Left lung (tissue), 10 donors: Measurements from ENCODE around the gene TMEM161B. TPM values are rescaled to one million over a fixed set of nuclear protein-coding genes. Genes with fewer than 3 reads are reported as not detected.
"Not testable (repeated sequence)": the region's sequence is repeated elsewhere in the genome, so short reads cannot be mapped to it uniquely, and the experiment has no call there.

ENCODE experiments used
- ATAC-seq: fragments of 200-7000 bp; cut with Tn5 transposase; one replicate; pipeline ENCODE4 v1.9.1; 2020; ENCODE audit warnings: moderate library complexity
- DNase-seq, 4 donors: peaks; one replicate each; pipeline ENCODE4 v3.0.0-alpha.2; 2013 to 2020
- H3K27ac ChIP-seq, 2 donors: fragments of 200-600 bp; sonication (generic) in 1 of 2; one replicate each; pipeline versions ENCODE4 v1.5.0 to v1.8.0; 2020 to 2021
- H3K27me3 ChIP-seq, 2 donors: fragments of 200-600 bp; sonication (generic) in 1 of 2; one replicate each; pipeline versions ENCODE4 v1.5.0 to v1.8.0; 2020 to 2021
- H3K36me3 ChIP-seq, 2 donors: fragments of 200-600 bp; sonication (generic) in 1 of 2; one replicate each; pipeline versions ENCODE4 v1.5.0 to v1.8.0; 2020 to 2021
- H3K4me1 ChIP-seq, 2 donors: fragments of 200-600 bp; one replicate each; pipeline ENCODE4 v1.8.0; 2021
- H3K4me3 ChIP-seq, 2 donors: fragments of 200-600 bp; sonication (generic) in 1 of 2; one replicate each; pipeline versions ENCODE4 v1.5.0 to v1.8.0; 2020 to 2021; ENCODE audit warnings: mild to moderate bottlenecking in 1 of 2
- H3K9me3 ChIP-seq, 2 donors: fragments of 200-600 bp; sonication (generic) in 1 of 2; one replicate each; pipeline versions ENCODE4 v1.5.0 to v1.8.0; 2020 to 2021
- CTCF ChIP-seq, 2 donors: fragments of 200-600 bp; sonication (generic) in 1 of 2; IDR thresholded peaks; one replicate each; pipeline versions ENCODE4 v1.5.0 to v1.8.0; 2021; ENCODE audit warnings: antibody characterized with exemption in 2 of 2
- intact Hi-C, 2 donors: fragments of 100-400 bp; cut with DNase I; formaldehyde crosslinking; loops; one replicate each; pipeline versions ENCODE4 v1.11.2 to v1.14.2; 2022
- polyA plus RNA-seq, 6 donors: library from polyadenylated mRNA; unstranded; fragments of 120-200 nt; gene quantifications; one replicate each; pipeline ENCODE4 v1.2.1, GENCODE V29; 2013; ENCODE audit not compliant: insufficient read length in 6 of 6
- total RNA-seq, 2 donors: library from RNA; stranded (reverse); fragmentation: NEBNext Ultra II Directional; extraction: Animal tissue kit (Norgen Biotek cat#: 25700); gene quantifications; one replicate each; pipeline ENCODE4 v1.2.1, GENCODE V29; 2021
- donor health status: DM: no; HTN: yes; CAD: no.
- donor health status: DM: no; HTN: no; CAD: no.

The TMEM161B gene
- total and polyA plus RNA-seq, 8 donors = 13.6 to 37.1 (median 27.4) TPM

- no peaks in the 10 kb centered on the region for H3K36me3 ChIP-seq
- DNase-seq (no peak), ATAC-seq (no peak)
- no peak for TF ChIP-seq CTCF (IDR thresholded peaks at IDR 0.05)
- H3K4me1 ChIP-seq = no peaks in the 10 kb centered on the region
- no peak overlapping the region for H3K27ac ChIP-seq
- no peaks in the 10 kb centered on the region for H3K27me3 ChIP-seq
- no peaks in the 10 kb centered on the region for H3K9me3 ChIP-seq
- intact Hi-C loops = no loop called here
- no peak overlapping the region for H3K4me3 ChIP-seq
Observed at GRCh38 chr5:88245241-88245892, 23.3 kb downstream of the TMEM161B start.

- DNase-seq = peak in 1 of 4 donors; percentile 7
- Histone ChIP-seq H3K27me3 (no peaks in the 10 kb centered on the region), H3K4me1 (no peaks in the 10 kb centered on the region), H3K9me3 (no peaks in the 10 kb centered on the region), H3K36me3 (peaks cover 0 to 3% of the 10 kb centered on the region in 2 donors), H3K4me3 (no peak overlapping the region), H3K27ac (no peak overlapping the region)
- no peak for ATAC-seq
- intact Hi-C loops = no loop called here
- TF ChIP-seq CTCF (IDR thresholded peaks at IDR 0.05) = no peak
Observed at GRCh38 chr5:88244686-88245085, 24.0 kb downstream of the TMEM161B start.

- DNase-seq, H3K27me3 ChIP-seq, H3K36me3 ChIP-seq, H3K4me3 ChIP-seq, H3K4me1 ChIP-seq, ATAC-seq, H3K27ac ChIP-seq, H3K9me3 ChIP-seq, intact Hi-C loops: not testable (repeated sequence)
Observed at GRCh38 chr5:88243493-88243892, 25.2 kb downstream of the TMEM161B start.

- intact Hi-C loops = no loop called here
- TF ChIP-seq CTCF (IDR thresholded peaks at IDR 0.05) = no peak
- H3K27me3 ChIP-seq = no peaks in the 10 kb centered on the region
Observed at GRCh38 chr5:88238732-88239131, 29.9 kb downstream of the TMEM161B start.

GRCh38 chr5:88236866-88237642 lies 31.6 kb downstream of the TMEM161B start:
- Histone ChIP-seq H3K27me3 (no peaks in the 10 kb centered on the region), H3K36me3 (peaks cover 0 to 6% of the 10 kb centered on the region in 2 donors), H3K4me3 (no peak overlapping the region), H3K4me1 (no peaks in the 10 kb centered on the region), H3K27ac (no peak overlapping the region), H3K9me3 (no peaks in the 10 kb centered on the region)
- no peak for TF ChIP-seq CTCF (IDR thresholded peaks at IDR 0.05)
- intact Hi-C loops = no loop called here
- DNase-seq (no peak), ATAC-seq (no peak)

More at GRCh38 chr5:88238732-88239131, 29.9 kb downstream of the TMEM161B start:
- no peak for DNase-seq
- Histone ChIP-seq H3K4me1 (no peaks in the 10 kb centered on the region), H3K27ac (no peak overlapping the region), H3K9me3 (no peaks in the 10 kb centered on the region), H3K36me3 (peaks cover 0 to 6% of the 10 kb centered on the region in 2 donors), H3K4me3 (no peak overlapping the region)
- no peak for ATAC-seq
